Lower leg skin (tissue), 3 donors: ENCODE data around the gene EEF2.
"Not testable (repeated sequence)": the region's sequence is repeated elsewhere in the genome, so short reads cannot be mapped to it uniquely, and the experiment has no call there.

ENCODE experiments used
- POLR2A ChIP-seq, 2 donors: fragments of 450-650 bp; IDR thresholded peaks; one replicate each; pipeline ENCODE4 v1.6.1; 2016 to 2017; ENCODE audit warnings: antibody characterized with exemption in 2 of 2, mild to moderate bottlenecking in 1 of 2, moderate library complexity in 1 of 2
- TF ChIP-seq, protein P1 (sequence below), 3 donors: fragments of 450-650 bp; IDR thresholded peaks; one replicate each; pipeline ENCODE4 v1.5.1; 2016; ENCODE audit warnings: antibody characterized with exemption in 3 of 3, mild to moderate bottlenecking in 3 of 3, moderate library complexity in 2 of 3

DNA sequence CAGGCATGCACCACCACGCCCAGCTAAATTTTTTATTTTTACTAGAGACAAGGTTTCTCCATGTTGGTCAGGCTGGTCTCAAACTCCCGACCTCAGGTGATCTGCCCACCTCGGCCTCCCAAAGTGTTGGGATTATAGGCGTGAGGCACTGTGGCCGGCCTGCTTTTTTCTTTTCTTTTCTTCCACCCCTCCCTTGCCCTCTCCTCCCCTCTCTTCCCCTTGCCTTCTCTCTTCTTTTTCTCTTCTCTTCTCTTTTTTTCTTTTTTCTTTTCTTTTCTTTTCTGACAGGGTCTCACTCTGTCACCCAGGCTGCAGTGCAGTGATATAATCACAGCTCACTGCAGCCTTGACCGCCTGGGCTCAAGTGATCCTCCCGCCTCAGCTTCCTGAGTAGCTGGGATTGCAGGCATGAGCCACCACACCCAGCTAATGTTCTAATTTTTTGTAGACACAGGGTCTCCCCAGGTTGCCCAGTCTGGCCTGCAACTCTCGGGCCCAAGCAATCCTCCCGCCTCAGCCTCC, 32.4 kb downstream of the EEF2 start:
- TF ChIP-seq, protein P1, sequence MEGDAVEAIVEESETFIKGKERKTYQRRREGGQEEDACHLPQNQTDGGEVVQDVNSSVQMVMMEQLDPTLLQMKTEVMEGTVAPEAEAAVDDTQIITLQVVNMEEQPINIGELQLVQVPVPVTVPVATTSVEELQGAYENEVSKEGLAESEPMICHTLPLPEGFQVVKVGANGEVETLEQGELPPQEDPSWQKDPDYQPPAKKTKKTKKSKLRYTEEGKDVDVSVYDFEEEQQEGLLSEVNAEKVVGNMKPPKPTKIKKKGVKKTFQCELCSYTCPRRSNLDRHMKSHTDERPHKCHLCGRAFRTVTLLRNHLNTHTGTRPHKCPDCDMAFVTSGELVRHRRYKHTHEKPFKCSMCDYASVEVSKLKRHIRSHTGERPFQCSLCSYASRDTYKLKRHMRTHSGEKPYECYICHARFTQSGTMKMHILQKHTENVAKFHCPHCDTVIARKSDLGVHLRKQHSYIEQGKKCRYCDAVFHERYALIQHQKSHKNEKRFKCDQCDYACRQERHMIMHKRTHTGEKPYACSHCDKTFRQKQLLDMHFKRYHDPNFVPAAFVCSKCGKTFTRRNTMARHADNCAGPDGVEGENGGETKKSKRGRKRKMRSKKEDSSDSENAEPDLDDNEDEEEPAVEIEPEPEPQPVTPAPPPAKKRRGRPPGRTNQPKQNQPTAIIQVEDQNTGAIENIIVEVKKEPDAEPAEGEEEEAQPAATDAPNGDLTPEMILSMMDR (IDR thresholded peaks at IDR 0.05) = not testable (repeated sequence)
- TF ChIP-seq POLR2A (IDR thresholded peaks at IDR 0.05) = not testable (repeated sequence)
